Activated CD4-positive, alpha-beta T cell treated with anti-CD3 and anti-CD28 coated beads, Interleukin-2, amount 10 ng/mL, durations not matched to agents 7 days and 5 days (primary cell): Measurements from ENCODE around the gene CCDC90B. TPM values are rescaled to one million over a fixed set of nuclear protein-coding genes. Genes with fewer than 3 reads are reported as not detected.

Experiments used
- total RNA-seq, 2 experiments: library from RNA; stranded (reverse); gene quantifications; one replicate each; pipeline ENCODE4 v1.2.3, GENCODE V29; 2021

The CCDC90B gene
- total RNA-seq, 2 experiments from 2014 or later = 27.9 to 38.5 TPM

Other genes with a start within 250 kb of the CCDC90B start
- 10 to 100 TPM in 1 of 2 experiments, 1 to 10 TPM in 1; 8.7 to 10.7 TPM for gene RAB30, start 214.5 kb downstream of the CCDC90B start, total RNA-seq
- 10 to 100 TPM; 76.7 to 89.3 TPM for gene PCF11, start 129.2 kb downstream of the CCDC90B start, total RNA-seq
- gene ANKRD42, start 92.7 kb downstream of the CCDC90B start, total RNA-seq = 1 to 10 TPM; 1.8 to 2.2 TPM